Measurements from ENCODE around the gene LRCH1.

LRCH1 gene

GRCh38 chr13:46594374-46595078, 41.6 kb downstream of the LRCH1 start:
- DNase-seq (ENCODE audit: low spot score): no peak

GRCh38 chr13:46595136-46595884, 42.3 kb downstream of the LRCH1 start:
- DNase-seq (ENCODE audit: low spot score): no peak

GRCh38 chr13:46595885-46596275, 42.9 kb downstream of the LRCH1 start:
- DNase-seq (ENCODE audit: low spot score): no peak

GRCh38 chr13:46596466-46596865, 43.5 kb downstream of the LRCH1 start:
- no peak for DNase-seq (ENCODE audit: low spot score)

- DNase-seq (ENCODE audit: low spot score): no peak
Observed at GRCh38 chr13:46598140-46598819, 45.3 kb downstream of the LRCH1 start.

- no peak for DNase-seq (ENCODE audit: low spot score)
Observed at GRCh38 chr13:46598820-46599180, 45.8 kb downstream of the LRCH1 start.

- DNase-seq (ENCODE audit: low spot score): no peak
Observed at GRCh38 chr13:46600943-46601311, 48.0 kb downstream of the LRCH1 start.

- DNase-seq (ENCODE audit: low spot score): no peak
Observed at GRCh38 chr13:46602531-46602930, 49.6 kb downstream of the LRCH1 start.

- DNase-seq (ENCODE audit: low spot score): peak; percentile 20
Observed at GRCh38 chr13:46603165-46603603, 50.2 kb downstream of the LRCH1 start.

- no peak for DNase-seq (ENCODE audit: low spot score)
Observed at GRCh38 chr13:46604226-46604990, 51.4 kb downstream of the LRCH1 start.

GRCh38 chr13:46605076-46605824, 52.3 kb downstream of the LRCH1 start:
- DNase-seq (ENCODE audit: low spot score): no peak

- DNase-seq (ENCODE audit: low spot score): no peak
Observed at GRCh38 chr13:46605825-46606554, 53.0 kb downstream of the LRCH1 start.

- no peak for DNase-seq (ENCODE audit: low spot score)
Observed at GRCh38 chr13:46606970-46607369, 54.0 kb downstream of the LRCH1 start.

GRCh38 chr13:46607768-46608564, 55.0 kb downstream of the LRCH1 start:
- no peak for DNase-seq (ENCODE audit: low spot score)

- DNase-seq (ENCODE audit: low spot score): no peak
Observed at GRCh38 chr13:46609052-46609451, 56.1 kb downstream of the LRCH1 start.

- no peak for DNase-seq (ENCODE audit: low spot score)
Observed at GRCh38 chr13:46609726-46610125, 56.8 kb downstream of the LRCH1 start.

GRCh38 chr13:46612267-46612666, 59.3 kb downstream of the LRCH1 start:
- DNase-seq (ENCODE audit: low spot score): no peak

GRCh38 chr13:46613409-46614049, 60.6 kb downstream of the LRCH1 start:
- peak; percentile 23 for DNase-seq (ENCODE audit: low spot score)

GRCh38 chr13:46614582-46614981, 61.6 kb downstream of the LRCH1 start:
- no peak for DNase-seq (ENCODE audit: low spot score)
